ENCODE results near the gene LTBP3.
A peak's percentile ranks its signal among the peaks of the same experiment; 100 is the strongest.
"Not testable (repeated sequence)": the region's sequence is repeated elsewhere in the genome, so short reads cannot be mapped to it uniquely, and the experiment has no call there.

The LTBP3 gene

GRCh38 chr11:65535102-65535501, 23.1 kb downstream of the LTBP3 start:
- DNase-seq, result no peak

- DNase-seq, result no peak
Measured at GRCh38 chr11:65532388-65533064, 25.6 kb downstream of the LTBP3 start.

DNA sequence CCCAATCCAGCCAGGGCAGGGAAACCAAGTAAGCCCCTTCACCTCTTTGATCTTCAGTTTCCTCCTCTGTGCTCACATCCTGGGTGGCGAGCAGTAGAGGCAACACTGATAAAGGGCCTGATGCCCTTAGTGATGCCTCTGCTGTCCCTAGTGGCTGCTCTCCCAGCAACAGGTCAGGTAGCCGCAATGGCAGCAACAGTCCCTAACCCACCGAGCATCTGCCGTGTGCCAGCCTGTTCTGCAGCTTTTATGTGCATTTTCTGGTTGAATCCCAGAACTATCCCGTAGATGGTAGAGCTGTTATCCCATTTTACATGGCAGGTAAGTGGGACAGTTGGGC, 28.0 kb downstream of the LTBP3 start:
- no peak for DNase-seq

DNA sequence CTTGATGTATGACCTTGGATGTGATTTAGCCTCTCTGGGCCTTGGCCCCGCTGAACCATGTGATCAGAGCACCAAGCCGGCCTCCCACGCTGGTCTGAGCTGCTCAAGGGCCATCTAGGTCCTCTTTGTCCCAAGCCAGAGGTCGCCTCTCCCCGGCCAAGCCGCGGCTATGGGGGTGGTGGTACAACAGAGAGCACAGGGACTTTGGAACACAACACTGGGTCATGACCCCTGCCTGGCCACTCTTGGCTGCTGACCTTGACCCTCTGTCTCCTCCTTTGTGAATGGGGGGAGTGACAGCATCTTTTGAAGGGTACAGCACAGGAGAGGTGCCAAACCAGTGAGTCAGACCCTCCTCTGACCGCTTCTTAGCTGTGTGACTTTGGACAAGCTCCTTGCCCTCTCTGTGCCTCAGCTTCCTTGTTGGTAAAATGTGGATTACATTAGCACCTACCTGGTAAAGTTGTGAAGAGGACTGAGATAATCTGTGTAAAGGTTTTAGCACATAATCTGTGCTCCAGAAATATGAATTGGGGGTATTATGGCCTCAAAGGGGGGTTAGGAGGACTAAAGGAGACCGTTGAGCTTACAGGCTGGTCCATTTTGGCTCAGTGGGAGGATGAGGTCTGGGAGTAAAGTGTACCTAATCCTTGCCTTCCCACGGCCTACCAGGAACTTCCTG, 28.5 kb downstream of the LTBP3 start:
- DNase-seq, result no peak

DNA sequence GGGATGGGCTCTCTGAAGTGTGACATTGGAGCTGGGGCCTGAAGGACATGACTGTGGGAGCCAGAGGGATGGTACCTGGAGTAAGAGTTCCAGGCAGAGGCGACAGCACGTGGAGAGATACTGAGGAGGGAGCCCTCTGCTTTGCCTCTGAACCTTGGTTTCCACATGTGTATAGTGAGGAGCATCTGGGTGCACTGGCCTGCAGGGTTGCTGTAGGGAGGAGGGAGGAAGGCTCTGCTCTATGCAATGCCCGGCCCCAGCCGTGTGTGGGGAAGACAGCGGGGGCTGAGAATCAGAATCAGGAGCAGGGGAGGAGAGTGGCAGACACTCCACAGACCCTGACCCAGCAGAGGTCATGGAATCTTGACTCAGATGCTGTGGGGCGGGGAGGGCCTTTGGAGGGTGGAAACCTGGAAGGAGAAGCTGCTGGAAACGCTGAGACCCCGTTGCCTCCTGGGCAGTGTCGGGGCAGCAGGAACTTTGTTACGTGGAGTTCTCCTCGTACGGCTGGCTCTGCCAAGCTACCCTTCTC, 29.3 kb downstream of the LTBP3 start:
- no peak for DNase-seq

DNA sequence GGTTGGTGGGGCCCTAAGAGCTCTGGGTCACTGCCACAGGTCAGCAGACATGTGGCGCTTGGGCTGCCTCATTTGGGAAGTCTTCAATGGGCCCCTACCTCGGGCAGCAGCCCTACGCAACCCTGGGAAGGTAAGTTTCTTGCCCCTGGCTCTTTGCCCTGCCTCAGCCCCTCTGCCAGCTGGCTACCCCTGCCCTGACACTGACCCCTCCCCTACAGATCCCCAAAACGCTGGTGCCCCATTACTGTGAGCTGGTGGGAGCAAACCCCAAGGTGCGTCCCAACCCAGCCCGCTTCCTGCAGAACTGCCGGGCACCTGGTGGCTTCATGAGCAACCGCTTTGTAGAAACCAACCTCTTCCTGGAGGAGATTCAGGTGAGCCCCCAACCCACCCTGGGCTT, 31.4 kb downstream of the LTBP3 start:
- DNase-seq, result no peak

- no peak for DNase-seq
Measured at GRCh38 chr11:65525546-65526480, 32.3 kb downstream of the LTBP3 start.

DNA sequence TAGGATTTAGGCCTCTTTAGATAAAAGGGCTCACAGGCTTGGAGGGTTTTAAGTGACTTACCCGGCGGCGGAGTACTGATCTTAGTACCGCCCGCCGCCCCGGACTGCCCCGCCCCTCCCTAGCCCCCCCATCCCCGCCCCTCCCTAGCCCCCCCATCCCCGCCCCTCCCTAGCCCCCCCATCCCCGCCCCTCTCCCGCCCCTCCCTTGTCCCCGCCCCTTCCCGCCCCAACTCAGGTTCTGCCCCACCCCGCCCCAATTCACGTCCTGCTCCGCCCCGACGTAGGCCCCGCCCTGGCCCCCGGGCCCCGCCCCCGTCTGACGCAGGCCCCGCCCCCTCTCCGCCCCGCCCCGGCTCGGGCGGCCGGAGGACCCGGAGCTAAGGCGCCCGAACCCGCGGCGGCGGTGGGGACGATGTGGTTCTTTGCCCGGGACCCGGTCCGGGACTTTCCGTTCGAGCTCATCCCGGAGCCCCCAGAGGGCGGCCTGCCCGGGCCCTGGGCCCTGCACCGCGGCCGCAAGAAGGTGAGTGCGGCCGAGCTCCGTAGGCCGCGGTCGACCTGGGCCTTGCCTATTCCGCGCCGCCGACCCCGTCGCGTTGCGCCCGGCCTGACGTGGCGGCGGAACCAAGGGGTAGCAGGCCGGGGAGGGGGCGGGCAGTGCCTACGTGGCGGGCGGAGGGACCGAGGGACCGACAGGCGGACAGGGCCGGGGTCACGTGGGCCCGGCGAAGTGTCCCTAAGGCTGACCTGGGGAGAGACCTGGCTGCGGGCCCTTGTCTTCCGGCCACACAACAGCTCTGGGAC, 33.2 kb downstream of the LTBP3 start, which contains the start of gene SCYL1:
SCYL1 (plus strand) TSS at position 343 of the 805 bp plus-strand sequence; CDS start at position 414, 71 bp downstream.
- peak; percentile 86 for DNase-seq

GRCh38 chr11:65524014-65524740, 34.0 kb downstream of the LTBP3 start:
- peak; percentile 21 for DNase-seq

GRCh38 chr11:65523631-65523968, 34.6 kb downstream of the LTBP3 start:
- DNase-seq, result not testable (repeated sequence)

DNA sequence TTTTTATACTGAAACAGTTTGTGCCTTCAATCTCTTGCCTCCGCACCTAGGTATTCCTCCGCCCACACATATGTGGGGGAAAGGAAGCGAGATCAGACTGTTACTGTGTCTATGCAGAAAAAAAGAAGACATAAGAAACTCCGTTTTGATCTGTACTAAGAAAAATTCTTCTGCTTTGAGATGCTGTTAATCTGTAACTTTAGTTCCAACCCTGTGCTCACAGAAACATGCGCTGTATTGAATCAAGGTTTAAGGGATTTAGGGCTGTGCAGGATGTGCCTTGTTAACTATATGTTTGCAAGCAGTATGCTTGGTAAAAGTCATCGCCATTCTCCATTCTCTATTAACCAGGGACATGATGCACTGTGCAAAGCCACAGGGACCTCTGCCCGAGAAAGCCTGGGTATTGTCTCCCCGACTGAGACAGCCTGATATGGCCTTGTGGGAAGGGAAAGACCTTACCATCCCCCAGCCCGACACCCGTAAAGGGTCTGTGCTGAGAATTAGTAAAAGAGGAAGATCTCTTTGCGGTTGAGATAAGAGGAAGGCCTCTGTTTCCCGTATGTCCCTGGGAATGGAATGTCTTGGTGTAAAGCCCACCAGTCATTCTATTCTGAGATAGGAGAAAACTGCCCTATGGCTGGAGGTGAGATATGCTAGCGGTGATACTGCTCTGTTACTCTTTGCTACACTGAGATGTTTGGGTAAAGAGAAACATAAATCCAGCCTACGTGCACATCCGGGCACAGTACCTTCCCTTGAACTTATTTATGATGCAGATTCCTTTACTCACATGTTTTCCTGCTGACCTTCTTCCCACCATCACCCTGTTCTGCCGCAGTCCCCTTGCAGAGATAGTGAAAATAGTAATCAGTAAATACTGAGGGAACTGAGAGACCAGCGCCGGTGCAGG, 35.2 kb downstream of the LTBP3 start:
- DNase-seq, result peak; percentile 7

DNA sequence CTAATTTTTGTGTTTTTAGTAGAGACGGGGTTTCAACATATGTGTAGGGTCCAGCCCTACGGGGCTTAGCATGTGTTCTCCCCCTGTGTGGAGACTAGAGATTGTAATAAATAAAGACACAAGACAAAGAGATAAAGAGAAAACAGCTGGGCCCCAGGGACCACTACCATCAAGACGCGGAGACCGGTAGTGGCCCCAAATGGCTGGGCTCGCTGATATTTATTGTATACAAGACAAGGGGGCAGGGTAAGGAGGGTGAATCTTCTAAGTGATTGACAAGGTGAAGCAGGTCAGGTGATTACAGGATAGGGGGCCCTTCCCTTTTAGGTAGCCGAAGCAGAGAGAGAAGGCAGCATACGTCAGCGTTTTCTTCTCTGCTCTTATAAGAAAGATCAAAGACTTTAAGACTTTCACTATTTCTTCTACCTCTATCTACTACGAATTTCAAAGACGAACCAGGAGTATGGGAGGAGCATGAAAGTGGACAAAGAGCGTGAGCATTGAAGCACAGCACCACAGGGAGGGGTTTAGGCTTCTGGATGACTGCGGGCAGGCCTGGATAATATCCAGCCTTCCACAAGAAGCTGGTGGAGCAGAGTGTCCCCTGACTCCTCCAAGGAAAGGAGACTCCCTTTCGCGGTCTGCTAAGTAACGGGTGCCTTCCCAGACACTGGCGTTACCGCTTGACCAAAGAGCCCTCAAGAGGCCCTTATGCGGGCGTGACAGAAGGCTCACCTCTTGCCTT, 36.2 kb downstream of the LTBP3 start:
- not testable (repeated sequence) for DNase-seq

DNA sequence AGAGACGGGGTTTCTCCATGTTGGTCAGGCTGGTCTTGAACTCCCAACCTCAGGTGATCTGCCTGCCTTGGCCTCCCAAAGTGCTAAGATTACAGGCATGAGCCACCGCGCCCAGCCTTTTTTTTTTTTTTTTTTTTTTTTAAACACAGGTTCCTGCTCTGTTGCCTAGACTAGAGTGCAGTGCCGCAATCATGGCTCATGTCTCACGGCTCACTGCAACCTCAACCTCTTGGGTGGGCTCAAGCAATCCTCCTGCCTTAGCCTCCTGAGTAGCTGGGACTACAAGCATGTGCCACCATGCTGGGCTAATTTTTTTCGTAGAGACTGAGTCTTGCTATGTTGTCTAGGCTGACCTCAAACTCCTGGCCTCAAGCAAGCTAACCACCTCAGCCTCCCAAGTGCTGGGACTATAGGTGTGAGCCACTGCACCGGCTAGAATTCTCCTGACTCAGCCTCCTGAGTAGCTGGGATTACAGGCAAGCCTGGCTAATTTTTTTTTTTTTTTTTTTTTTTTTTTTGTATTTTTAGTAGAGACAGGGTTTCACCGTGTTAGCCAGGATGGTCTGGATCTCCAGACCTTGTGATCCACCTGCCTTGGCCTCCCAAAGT, 39.1 kb downstream of the LTBP3 start:
- DNase-seq, result not testable (repeated sequence)

DNA sequence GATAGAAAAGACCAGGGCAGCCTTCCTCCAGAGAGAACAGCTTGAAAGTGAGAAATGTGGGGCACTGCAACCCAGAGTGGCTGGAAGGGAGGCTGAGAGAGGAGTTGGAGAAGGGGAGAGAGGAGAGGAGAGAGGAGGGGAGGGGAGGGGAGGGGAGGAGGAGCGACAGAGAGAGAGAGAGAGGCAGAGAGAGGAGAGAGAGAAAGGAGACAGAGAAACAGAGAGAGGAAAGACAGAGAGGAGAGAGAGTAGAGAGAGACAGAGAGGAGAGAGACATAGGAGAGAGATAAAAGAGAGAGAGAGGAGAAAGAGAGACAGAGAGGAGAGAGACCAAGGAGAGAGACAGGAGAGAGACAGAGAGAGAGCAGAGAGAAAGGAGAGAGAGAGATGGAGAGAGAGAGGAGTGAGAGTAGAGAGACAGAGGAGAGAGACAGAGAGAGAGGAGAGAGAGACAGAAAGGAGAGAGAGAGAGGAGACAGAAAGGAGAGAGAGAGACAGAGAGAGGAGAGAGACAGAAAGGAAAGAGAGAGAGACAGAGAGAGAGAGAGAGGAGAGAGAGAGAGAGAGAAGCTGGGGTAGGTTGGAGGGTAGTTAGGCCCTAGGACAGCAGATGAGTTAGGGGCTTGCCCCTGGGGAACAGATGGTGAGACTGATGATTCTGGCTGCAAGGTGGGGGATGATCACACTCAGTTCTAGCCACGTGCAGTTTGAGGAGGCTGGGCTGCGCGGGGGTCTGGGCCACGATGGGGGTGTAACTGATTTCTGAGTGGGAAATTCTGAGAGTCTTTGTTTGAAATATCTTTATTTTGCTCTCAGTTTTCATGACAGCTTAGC, 41.8 kb downstream of the LTBP3 start:
- peak; percentile 4 for DNase-seq

DNA sequence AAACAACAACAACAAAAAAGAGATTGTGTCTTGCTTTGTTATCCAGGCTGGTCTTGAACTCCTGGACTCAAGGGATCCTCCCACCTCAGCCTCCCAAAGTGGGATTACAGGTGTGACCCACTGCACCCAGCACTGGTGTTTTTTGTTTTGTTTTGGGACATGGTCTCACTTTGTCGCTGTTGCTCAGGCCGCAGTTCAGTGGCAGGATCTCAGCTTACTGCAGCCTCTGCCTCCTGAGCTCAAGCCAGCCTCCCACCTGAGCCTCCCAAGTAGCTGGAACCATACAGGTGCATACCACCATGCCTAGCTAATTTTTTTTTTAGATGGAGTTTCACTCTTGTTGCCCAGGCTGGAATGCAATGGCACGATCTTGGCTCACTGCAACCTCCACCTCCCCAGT, 45.8 kb downstream of the LTBP3 start:
- DNase-seq, result not testable (repeated sequence)

DNA sequence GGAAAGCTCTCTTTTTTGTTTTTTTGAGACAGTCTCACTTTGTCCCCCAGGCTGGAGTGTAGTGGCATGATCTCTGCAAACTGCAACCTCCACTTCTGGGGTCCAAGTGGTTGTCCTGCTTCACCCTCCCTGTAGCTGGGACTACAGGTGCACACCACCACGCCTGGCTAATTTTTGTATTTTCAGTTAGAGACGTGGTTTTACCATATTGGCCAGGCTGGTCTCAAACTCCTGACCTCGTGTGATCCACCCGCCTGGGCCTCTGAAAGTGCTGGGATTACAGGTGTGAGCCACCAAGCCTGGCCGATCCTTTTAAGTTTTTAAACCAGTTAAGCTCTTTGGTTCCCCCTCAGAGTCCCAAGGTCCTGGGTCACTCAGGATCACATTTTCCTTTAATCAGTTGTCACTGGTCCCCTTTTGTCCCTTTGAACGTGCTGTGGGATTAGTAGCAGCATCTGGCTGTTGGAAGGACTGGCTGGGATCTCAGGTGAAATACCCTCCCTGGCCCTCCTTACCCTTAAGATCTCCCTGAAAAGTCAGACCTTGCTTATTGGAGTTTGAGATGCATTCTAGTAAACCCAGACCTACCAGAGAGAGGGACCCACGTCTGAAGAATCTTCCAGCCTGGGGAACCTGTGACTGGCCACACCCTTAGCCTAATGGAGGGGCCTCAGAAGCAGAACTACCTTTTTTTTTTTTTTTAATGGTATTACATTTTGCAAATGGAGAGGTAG, 51.2 kb downstream of the LTBP3 start:
- no peak for DNase-seq

GRCh38 chr11:65506290-65506771, 51.8 kb downstream of the LTBP3 start:
- no peak for DNase-seq

Measured in midbrain (tissue), 1 donor.